GM12878 (cell line): ENCODE data around the gene SHMT2. TPM values are rescaled to one million over a fixed set of nuclear protein-coding genes. Genes with fewer than 3 reads are reported as not detected.

Experiments used
- CREB1 ChIP-seq: IDR thresholded peaks from 2 replicates; pipeline ENCODE4 v1.6.1; 2012; ENCODE audit warnings: low read depth, mild to moderate bottlenecking, inconsistent platforms
- EGR1 ChIP-seq, 2 experiments: IDR thresholded peaks; 1 replicate in 1 of 2; 2 replicates in 1 of 2; pipeline ENCODE4 v1.6.1; 2011 to 2012; ENCODE audit warnings: low read depth in 2 of 2, low read length in 2 of 2, borderline replicate concordance in 1 of 2, mild to moderate bottlenecking in 1 of 2, moderate library complexity in 1 of 2
- KAT2A ChIP-seq: conservative IDR thresholded peaks from 2 replicates; pipeline ENCODE4 v1.6.1; 2011; ENCODE audit warnings: low read depth, low read length; ENCODE audit not compliant: control insufficient read depth
- NR2C2 ChIP-seq: IDR thresholded peaks from 2 replicates; pipeline ENCODE4 v1.6.1; 2011; ENCODE audit warnings: borderline replicate concordance, low read depth; ENCODE audit not compliant: control insufficient read depth, insufficient read length
- POLR2A ChIP-seq: IDR thresholded peaks from 2 replicates; pipeline ENCODE4 v1.6.1; 2011; ENCODE audit warnings: low read depth, mild to moderate bottlenecking, low read length
- ZNF207 ChIP-seq: fragments of 450-650 bp; IDR thresholded peaks from 2 replicates; pipeline ENCODE4 v1.6.1; 2014; ENCODE audit warnings: antibody characterized with exemption, mild to moderate bottlenecking, borderline replicate concordance
- ZNF274 ChIP-seq: IDR thresholded peaks from one replicate; pipeline ENCODE4 v1.8.0; 2011; ENCODE audit not compliant: insufficient read length, insufficient read depth
- ZSCAN29 ChIP-seq: fragments of 450-650 bp; IDR thresholded peaks from 2 replicates; pipeline ENCODE4 v1.6.1; 2017; ENCODE audit warnings: mild to moderate bottlenecking, moderate library complexity
- polyA plus RNA-seq, 11 experiments: library from polyadenylated mRNA; depleted of rRNA in 4 of 11; unstranded in 6 of 11; stranded (reverse) in 5 of 11; fragments of >200 nt; fragmentation: Nextera tagmentation in 4 of 11; fragmentation: Illumina TruSeq in 1 of 11; extraction: Ambion mirVana in 4 of 11; extraction: Trizol in 1 of 11; gene quantifications; 1 replicate in 1 of 11; 2 replicates in 10 of 11; pipeline versions ENCODE4 v1.2.1 to v1.2.3, GENCODE V29; 2011 to 2016; ENCODE audit warnings: inconsistent platforms in 2 of 11, missing spikeins in 2 of 11, low read depth in 1 of 11
- total RNA-seq, 4 experiments: library from RNA; depleted of rRNA in 3 of 4; stranded (reverse); fragments of >200 nt in 3 of 4; fragmentation: Illumina TruSeq in 1 of 4; extraction: Trizol in 1 of 4; gene quantifications; 2 replicates each; pipeline versions ENCODE4 v1.2.1 to v1.2.3, GENCODE V29; 2013 to 2021
- TF ChIP-seq, protein P1 (sequence below): fragments of 150-350 bp; IDR thresholded peaks from 2 replicates; pipeline ENCODE4 v1.6.1; 2016; ENCODE audit warnings: low read depth, low read length
- TF ChIP-seq, protein P2 (sequence below): IDR thresholded peaks from 2 replicates; pipeline ENCODE4 v1.6.1; 2011; ENCODE audit warnings: borderline replicate concordance, low read depth, mild to moderate bottlenecking, moderate library complexity, mixed read lengths, low read length; ENCODE audit not compliant: insufficient read depth; ENCODE audit errors: extremely low read length
- TF ChIP-seq, protein P3 (sequence below): fragments of 450-650 bp; IDR thresholded peaks from 2 replicates; pipeline ENCODE4 v1.6.1; 2016; ENCODE audit warnings: mild to moderate bottlenecking, moderate library complexity, borderline replicate concordance
- TF ChIP-seq, protein P4 (sequence below): IDR thresholded peaks from 2 replicates; pipeline ENCODE4 v1.6.1; 2011; ENCODE audit warnings: low read depth, mild to moderate bottlenecking, low read length, moderate library complexity, borderline replicate concordance; ENCODE audit errors: extremely low read depth

SHMT2 gene
- total and polyA plus RNA-seq, 10 of the 15 experiments (the other 5 are each of a cell fraction or from before 2014, with no cell fraction given) = 57.0 to 292 (median 186) TPM

DNA sequence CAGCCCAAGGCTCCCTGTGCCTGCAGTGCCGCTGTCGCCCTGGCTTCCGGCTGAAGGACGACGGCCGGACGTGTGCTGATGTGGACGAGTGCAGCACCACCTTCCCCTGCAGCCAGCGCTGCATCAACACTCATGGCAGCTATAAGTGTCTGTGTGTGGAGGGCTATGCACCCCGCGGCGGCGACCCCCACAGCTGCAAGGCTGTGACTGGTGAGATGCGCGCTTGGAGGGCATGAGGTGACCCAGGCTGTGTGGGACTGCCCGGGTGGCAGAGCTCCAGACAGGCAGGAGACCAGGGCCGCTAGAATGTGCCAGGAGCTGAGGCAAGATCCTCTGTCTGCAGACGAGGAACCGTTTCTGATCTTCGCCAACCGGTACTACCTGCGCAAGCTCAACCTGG, 32.6 kb upstream of the SHMT2 start (continued):
- TF ChIP-seq, protein P1, sequence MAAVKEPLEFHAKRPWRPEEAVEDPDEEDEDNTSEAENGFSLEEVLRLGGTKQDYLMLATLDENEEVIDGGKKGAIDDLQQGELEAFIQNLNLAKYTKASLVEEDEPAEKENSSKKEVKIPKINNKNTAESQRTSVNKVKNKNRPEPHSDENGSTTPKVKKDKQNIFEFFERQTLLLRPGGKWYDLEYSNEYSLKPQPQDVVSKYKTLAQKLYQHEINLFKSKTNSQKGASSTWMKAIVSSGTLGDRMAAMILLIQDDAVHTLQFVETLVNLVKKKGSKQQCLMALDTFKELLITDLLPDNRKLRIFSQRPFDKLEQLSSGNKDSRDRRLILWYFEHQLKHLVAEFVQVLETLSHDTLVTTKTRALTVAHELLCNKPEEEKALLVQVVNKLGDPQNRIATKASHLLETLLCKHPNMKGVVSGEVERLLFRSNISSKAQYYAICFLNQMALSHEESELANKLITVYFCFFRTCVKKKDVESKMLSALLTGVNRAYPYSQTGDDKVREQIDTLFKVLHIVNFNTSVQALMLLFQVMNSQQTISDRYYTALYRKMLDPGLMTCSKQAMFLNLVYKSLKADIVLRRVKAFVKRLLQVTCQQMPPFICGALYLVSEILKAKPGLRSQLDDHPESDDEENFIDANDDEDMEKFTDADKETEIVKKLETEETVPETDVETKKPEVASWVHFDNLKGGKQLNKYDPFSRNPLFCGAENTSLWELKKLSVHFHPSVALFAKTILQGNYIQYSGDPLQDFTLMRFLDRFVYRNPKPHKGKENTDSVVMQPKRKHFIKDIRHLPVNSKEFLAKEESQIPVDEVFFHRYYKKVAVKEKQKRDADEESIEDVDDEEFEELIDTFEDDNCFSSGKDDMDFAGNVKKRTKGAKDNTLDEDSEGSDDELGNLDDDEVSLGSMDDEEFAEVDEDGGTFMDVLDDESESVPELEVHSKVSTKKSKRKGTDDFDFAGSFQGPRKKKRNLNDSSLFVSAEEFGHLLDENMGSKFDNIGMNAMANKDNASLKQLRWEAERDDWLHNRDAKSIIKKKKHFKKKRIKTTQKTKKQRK = no peak
- TF ChIP-seq EGR1 (IDR thresholded peaks at IDR 0.05; ENCODE audit: borderline replicate concordance in 1 of 2, low read depth in 2 of 2, low read length in 2 of 2) (no peak), POLR2A (no peak), ZSCAN29 (no peak), KAT2A (no peak), NR2C2 (no peak), CREB1 (no peak), ZNF207 (no peak), ZNF274 (no peak)
- TF ChIP-seq, protein P2, sequence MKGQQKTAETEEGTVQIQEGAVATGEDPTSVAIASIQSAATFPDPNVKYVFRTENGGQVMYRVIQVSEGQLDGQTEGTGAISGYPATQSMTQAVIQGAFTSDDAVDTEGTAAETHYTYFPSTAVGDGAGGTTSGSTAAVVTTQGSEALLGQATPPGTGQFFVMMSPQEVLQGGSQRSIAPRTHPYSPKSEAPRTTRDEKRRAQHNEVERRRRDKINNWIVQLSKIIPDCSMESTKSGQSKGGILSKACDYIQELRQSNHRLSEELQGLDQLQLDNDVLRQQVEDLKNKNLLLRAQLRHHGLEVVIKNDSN = no peak
- TF ChIP-seq, protein P3, sequence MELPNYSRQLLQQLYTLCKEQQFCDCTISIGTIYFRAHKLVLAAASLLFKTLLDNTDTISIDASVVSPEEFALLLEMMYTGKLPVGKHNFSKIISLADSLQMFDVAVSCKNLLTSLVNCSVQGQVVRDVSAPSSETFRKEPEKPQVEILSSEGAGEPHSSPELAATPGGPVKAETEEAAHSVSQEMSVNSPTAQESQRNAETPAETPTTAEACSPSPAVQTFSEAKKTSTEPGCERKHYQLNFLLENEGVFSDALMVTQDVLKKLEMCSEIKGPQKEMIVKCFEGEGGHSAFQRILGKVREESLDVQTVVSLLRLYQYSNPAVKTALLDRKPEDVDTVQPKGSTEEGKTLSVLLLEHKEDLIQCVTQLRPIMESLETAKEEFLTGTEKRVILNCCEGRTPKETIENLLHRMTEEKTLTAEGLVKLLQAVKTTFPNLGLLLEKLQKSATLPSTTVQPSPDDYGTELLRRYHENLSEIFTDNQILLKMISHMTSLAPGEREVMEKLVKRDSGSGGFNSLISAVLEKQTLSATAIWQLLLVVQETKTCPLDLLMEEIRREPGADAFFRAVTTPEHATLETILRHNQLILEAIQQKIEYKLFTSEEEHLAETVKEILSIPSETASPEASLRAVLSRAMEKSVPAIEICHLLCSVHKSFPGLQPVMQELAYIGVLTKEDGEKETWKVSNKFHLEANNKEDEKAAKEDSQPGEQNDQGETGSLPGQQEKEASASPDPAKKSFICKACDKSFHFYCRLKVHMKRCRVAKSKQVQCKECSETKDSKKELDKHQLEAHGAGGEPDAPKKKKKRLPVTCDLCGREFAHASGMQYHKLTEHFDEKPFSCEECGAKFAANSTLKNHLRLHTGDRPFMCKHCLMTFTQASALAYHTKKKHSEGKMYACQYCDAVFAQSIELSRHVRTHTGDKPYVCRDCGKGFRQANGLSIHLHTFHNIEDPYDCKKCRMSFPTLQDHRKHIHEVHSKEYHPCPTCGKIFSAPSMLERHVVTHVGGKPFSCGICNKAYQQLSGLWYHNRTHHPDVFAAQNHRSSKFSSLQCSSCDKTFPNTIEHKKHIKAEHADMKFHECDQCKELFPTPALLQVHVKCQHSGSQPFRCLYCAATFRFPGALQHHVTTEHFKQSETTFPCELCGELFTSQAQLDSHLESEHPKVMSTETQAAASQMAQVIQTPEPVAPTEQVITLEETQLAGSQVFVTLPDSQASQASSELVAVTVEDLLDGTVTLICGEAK = no peak
- TF ChIP-seq, protein P4, sequence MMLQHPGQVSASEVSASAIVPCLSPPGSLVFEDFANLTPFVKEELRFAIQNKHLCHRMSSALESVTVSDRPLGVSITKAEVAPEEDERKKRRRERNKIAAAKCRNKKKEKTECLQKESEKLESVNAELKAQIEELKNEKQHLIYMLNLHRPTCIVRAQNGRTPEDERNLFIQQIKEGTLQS = no peak
